ENCODE results near the gene ZNF160. TPM values are rescaled to one million over a fixed set of nuclear protein-coding genes. Genes with fewer than 3 reads are reported as not detected.

ZNF160 gene
- total and polyA plus RNA-seq, 2 donors: 28.0 to 60.1 TPM

GRCh38 chr19:53019684-53020083 is 83.5 kb downstream of the ZNF160 start:
- no peaks in the 10 kb centered on the region for H3K4me1 ChIP-seq (ENCODE audit: insufficient read depth)
- WGBS: 10% methylated on average over 1 of the region's 1 CpG
- H3K27ac ChIP-seq (ENCODE audit: low read depth): no peak overlapping the region
- DNase-seq (ENCODE audit: extremely low spot score): no peak
- H3K4me3 ChIP-seq (ENCODE audit: low read depth, low read length): no peak overlapping the region
- H3K36me3 ChIP-seq (ENCODE audit: insufficient read depth): no peaks in the 10 kb centered on the region

Other genes starting within 250 kb of the ZNF160 start
- 39.5 TPM for gene ZNF468, start 245.8 kb downstream of the ZNF160 start, total RNA-seq
- 11.2 TPM for gene ZNF468, start 245.8 kb downstream of the ZNF160 start, polyA plus RNA-seq
- gene ZNF320, start 205.8 kb downstream of the ZNF160 start, total RNA-seq: 22.9 TPM
- 9.7 TPM for gene ZNF320, start 205.8 kb downstream of the ZNF160 start, polyA plus RNA-seq
- gene ZNF888, start 180.0 kb downstream of the ZNF160 start, total RNA-seq: 21.3 TPM
- 4.2 TPM for gene ZNF888, start 180.0 kb downstream of the ZNF160 start, polyA plus RNA-seq
- 27.4 TPM for gene ZNF816, start 140.5 kb downstream of the ZNF160 start, total RNA-seq
- gene ZNF816, start 140.5 kb downstream of the ZNF160 start, polyA plus RNA-seq: 5.9 TPM
- not detected for gene ERVV-1, start 89.5 kb downstream of the ZNF160 start, total RNA-seq
- gene ERVV-1, start 89.5 kb downstream of the ZNF160 start, polyA plus RNA-seq: 0.05 TPM
- gene ERVV-2, start 58.7 kb downstream of the ZNF160 start, total RNA-seq: not detected
- not detected for gene ERVV-2, start 58.7 kb downstream of the ZNF160 start, polyA plus RNA-seq
- 21.9 TPM for gene ZNF415, start 29.5 kb upstream of the ZNF160 start, total RNA-seq
- 13.3 TPM for gene ZNF415, start 29.5 kb upstream of the ZNF160 start, polyA plus RNA-seq
- 28.2 TPM for gene ZNF347, start 55.6 kb upstream of the ZNF160 start, total RNA-seq
- 4.8 TPM for gene ZNF347, start 55.6 kb upstream of the ZNF160 start, polyA plus RNA-seq
- gene ZNF665, start 89.9 kb upstream of the ZNF160 start, total RNA-seq: 11.9 TPM
- gene ZNF665, start 89.9 kb upstream of the ZNF160 start, polyA plus RNA-seq: 10.0 TPM
- 31.2 TPM for gene ZNF677, start 151.5 kb upstream of the ZNF160 start, total RNA-seq
- gene ZNF677, start 151.5 kb upstream of the ZNF160 start, polyA plus RNA-seq: 16.8 TPM
- not detected for gene VN1R2, start 154.9 kb upstream of the ZNF160 start, total RNA-seq
- not detected for gene VN1R2, start 154.9 kb upstream of the ZNF160 start, polyA plus RNA-seq
- not detected for gene VN1R4, start 164.3 kb upstream of the ZNF160 start, total RNA-seq
- not detected for gene VN1R4, start 164.3 kb upstream of the ZNF160 start, polyA plus RNA-seq
- 17.8 TPM for gene ZNF845, start 230.3 kb upstream of the ZNF160 start, total RNA-seq
- gene ZNF845, start 230.3 kb upstream of the ZNF160 start, polyA plus RNA-seq: 3.4 TPM

Data from urinary bladder (tissue), 4 donors.